NCI-H345 treated with DMSO at 0.1 percent for 48 hours (cell line): ENCODE measurements around the gene SIX5.
"Not testable (repeated sequence)": the region's sequence is repeated elsewhere in the genome, so short reads cannot be mapped to it uniquely, and the experiment has no call there.

ENCODE experiments used
- DNase-seq: peaks from one replicate; lab custom pipeline; 2025; ENCODE audit not compliant: unreplicated experiment; lab: John Stamatoyannopoulos, UW

The SIX5 gene

GRCh38 chr19:45761714-45762113 is 7.3 kb downstream of the SIX5 start:
- no peak for DNase-seq

- DNase-seq, result no peak
These were observed 10.1 kb downstream of the SIX5 start for GRCh38 chr19:45758921-45759320.

GRCh38 chr19:45757695-45758094 is 11.4 kb downstream of the SIX5 start:
- DNase-seq, result no peak

GRCh38 chr19:45754323-45754722 is 14.7 kb downstream of the SIX5 start:
- DNase-seq, result no peak

- DNase-seq, result no peak
These were observed 15.5 kb downstream of the SIX5 start for GRCh38 chr19:45753548-45753947.

GRCh38 chr19:45752639-45753038 is 16.4 kb downstream of the SIX5 start:
- DNase-seq, result no peak

DNA sequence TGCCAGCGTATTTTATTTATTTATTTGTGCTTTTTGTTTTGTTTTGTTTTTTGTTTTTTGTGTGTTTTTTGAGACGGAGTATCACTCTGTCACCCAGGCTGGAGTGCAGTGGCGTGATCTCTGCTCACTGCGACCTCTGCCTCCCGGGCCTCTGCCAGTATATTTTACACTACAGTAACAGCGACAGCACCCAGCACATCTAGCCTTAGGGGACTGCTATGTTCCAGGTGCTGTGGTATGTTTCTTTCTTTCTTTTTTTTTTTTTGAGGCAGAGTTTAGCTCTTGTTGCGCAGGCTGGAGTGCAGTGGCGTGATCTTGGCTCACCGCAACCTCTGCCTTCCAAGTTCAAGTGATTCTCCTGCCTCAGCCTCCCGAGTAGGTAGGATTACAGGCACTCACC is 17.6 kb downstream of the SIX5 start:
- not testable (repeated sequence) for DNase-seq

DNA sequence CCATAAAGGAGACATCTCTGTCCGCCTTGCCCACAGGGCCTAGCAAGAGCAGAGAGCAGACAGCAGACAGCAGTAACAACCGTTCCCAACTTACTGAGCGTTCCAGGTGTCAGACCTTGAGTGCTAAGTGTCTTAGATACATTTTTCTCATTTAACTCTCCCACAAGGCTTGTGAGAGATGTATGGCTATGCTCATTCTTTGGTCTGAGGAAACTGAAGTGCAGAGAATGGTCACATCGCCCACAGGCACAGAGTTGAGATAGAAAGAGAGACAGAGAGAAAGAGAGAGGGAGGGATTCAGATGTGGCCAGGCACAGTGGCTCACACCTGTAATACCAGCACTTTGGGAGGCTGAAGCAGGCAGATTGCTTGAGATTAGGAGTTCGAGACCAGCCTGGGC is 21.5 kb downstream of the SIX5 start:
- no peak for DNase-seq

DNA sequence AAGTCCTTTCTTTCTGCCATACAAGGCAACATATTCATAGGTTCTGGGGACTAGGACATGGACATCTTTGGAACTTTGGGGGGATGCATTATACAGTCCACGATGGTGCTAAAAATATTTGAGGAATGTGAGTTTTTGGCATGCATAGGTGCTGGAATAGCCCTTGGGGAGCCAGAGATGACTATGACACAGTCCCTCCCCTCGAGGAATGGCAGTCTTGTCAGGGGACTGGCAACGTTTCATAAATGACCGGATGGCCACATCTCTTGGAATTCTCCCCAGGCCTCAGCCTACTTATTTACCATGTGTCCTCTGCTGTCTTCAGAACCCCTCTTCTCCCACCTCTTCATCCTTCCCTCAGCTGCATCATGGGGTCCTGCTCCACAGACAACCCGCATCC is 22.2 kb downstream of the SIX5 start:
- no peak for DNase-seq

- DNase-seq, result no peak
These were observed 23.4 kb downstream of the SIX5 start for GRCh38 chr19:45745606-45746005.

DNA sequence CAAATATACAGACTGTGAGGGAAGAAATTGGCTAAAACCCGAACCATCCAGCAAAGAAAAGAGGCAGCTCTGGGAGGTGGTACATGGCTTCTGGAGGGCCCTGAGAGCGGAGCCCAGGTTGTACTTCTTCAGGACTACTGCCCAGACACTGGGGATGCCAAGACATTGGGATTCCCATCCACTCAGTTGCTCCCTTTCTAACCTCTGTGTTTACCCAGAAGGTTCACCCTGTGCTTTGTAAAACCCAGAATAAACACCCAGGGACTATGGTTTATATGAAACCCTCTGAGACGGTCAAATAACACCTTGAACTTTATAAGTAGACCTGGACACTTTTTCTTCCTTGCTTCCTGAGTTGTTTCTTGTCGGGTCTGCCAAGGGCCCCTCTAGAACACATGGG is 26.1 kb downstream of the SIX5 start:
- no peak for DNase-seq

DNA sequence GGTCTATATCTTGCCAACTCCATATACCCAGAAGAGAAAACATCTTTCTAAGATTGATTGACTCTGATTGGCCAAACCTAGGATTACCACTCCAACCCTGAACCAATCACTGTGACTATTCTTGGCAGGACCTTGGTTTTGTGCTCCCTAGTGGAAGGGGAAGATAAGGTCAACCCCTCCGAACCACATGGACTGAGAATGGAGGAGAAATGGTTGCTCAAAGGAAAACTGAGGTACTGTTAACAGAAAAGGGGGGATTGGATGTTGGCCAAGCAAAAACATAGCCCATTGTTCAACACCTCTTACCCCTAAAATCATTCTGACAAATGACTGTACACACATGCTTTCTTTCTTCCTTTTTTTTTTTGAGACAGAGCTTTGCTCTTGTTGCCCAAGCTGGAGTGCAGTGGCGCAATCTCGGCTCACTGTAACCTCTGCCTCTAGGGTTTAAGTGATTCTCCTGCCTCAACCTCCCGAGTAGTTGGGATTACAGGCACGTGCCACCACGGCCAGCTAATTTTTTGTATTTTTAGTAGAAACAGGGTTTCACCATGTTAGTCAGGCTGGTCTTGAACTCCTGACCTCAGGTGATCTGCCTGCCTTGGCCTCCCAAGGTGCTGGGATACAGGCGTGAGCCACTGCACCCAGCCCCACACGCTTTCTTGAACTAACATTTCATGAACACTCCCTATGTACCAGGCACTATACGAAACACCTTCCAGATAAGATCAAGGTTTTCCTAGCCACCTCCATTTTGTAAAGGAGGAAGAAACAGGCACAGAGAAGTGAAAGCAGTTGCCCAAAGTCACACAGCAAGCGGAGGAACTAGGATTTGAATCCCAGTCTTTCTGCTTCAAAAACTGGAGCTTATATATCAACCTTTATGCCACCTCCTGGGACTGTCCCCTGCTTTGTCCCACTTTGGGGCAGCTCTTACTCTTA is 29.3 kb downstream of the SIX5 start:
- DNase-seq, result no peak

GRCh38 chr19:45733160-45733810 is 35.8 kb downstream of the SIX5 start, which contains the start of gene MEIOSIN:
MEIOSIN (plus strand) TSS chr19:45733439; CDS start chr19:45735377, 1,938 bp downstream.
- no peak for DNase-seq

DNA sequence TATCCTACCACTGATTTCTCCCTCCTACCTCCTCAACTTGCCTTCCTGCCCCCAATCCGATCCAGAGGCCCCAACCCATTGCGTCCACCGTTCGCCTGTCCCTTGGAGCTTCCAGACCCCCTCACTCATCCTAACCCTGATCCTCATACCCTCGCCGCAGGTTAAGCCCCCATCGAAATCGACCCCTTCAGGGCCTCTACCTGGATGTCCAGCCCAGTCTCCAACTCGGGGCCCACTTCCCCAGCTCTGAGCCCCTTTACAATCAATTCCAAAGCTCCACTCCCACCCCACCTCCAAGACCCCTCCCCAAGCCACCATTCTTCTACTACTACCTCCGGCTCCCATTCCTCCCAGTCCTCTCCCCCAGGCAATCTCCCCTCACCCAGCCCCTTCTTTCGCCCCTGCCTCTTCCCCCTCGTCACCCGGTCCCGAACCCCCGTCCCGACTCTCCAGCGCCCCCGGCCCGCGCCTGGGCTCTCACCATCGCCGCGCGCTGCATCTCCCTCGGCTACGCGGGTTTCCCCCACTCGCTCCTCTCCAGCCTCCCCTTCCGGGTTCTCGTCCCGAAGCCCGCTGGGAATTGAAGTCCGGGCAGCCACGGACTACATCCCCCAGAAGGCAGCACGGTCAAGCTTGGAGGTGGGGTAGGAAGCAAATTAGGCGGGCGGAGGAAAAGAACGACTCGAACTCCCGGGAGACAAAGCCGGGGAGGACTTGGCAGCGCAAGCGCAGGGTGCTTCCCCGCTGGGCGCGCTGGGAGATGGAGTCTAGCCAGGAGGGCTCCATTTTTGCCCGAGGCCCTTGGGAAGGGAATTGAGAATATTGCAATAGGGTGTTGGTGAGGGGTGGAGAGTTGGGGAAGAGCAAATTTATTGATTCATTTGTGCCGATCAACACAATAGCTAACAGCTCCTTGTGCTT is 38.4 kb downstream of the SIX5 start, which contains the start of gene FBXO46:
Gene FBXO46 (minus strand): TSS at position 529 of the 921 bp plus-strand sequence. CDS start 17,401 bp downstream, outside the sequence.
- DNase-seq, result peak; percentile 92

- no peak for DNase-seq
These were observed 39.2 kb downstream of the SIX5 start for GRCh38 chr19:45729800-45730290.

DNA sequence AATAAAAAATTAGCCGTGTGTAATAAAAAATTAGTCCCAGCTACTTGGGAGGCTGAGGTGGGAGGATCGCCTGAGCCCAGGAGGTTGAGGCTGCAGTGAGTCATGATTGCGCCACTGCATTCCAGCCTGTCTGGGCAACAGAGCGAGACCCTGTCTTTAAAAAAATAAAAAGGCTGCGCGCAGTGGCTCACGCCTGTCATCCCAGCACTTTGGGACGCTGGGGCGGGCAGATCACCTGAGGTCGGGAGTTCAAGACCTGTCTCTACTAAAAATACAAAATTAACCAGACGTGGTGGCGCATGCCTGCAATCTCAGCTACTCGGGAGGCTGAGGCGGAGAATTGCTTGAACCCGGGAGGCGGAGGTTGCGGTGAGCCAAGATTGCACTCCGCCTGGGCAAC is 40.4 kb downstream of the SIX5 start:
- DNase-seq, result not testable (repeated sequence)

GRCh38 chr19:45720065-45720464 is 49.0 kb downstream of the SIX5 start:
- not testable (repeated sequence) for DNase-seq

- DNase-seq, result no peak
These were observed 50.9 kb downstream of the SIX5 start for GRCh38 chr19:45717983-45718650.

- DNase-seq, result peak; percentile 84
These were observed 51.7 kb downstream of the SIX5 start for GRCh38 chr19:45717131-45717982.
